SK-N-SH treated with all-trans-retinoic acid at 6 μM for 48 hours (cell line): ENCODE data around the gene CHDH.

Source experiments
- ATAC-seq: fragments of 200-7000 bp; cut with Tn5 transposase; 3 replicates; pipeline ENCODE4 v1.9.1; 2020; ENCODE audit warnings: mild to moderate bottlenecking, moderate library complexity
- ARNTL ChIP-seq: fragments of 450-650 bp; formaldehyde crosslinking; IDR thresholded peaks from 2 replicates; pipeline ENCODE4 v1.5.0; 2020; ENCODE audit warnings: low read depth, mild to moderate bottlenecking, moderate library complexity, borderline replicate concordance
- CSDC2 ChIP-seq: fragments of 250-450 bp; sonication (Bioruptor Pico); IDR thresholded peaks from 2 replicates; pipeline ENCODE4 v1.5.0; 2020; ENCODE audit warnings: mild to moderate bottlenecking, moderate library complexity
- ESRRG ChIP-seq: fragments of 250-450 bp; sonication (Bioruptor Pico); IDR thresholded peaks from 2 replicates; pipeline ENCODE4 v1.6.1; 2021; ENCODE audit warnings: mild to moderate bottlenecking
- GLIS3 ChIP-seq: fragments of 250-450 bp; sonication (Bioruptor Pico); IDR thresholded peaks from 2 replicates; pipeline ENCODE4 v1.5.0; 2020; ENCODE audit warnings: mild to moderate bottlenecking, moderate library complexity
- ISL1 ChIP-seq: fragments of 250-450 bp; sonication (Bioruptor Pico); IDR thresholded peaks from 2 replicates; pipeline ENCODE4 v2.1.2; 2022; ENCODE audit warnings: mild to moderate bottlenecking, moderate library complexity
- OSR1 ChIP-seq: fragments of 250-450 bp; sonication (Bioruptor Pico); IDR thresholded peaks from 2 replicates; pipeline ENCODE4 v1.8.0; 2022; ENCODE audit warnings: moderate library complexity, mild to moderate bottlenecking, inconsistent platforms
- RARB ChIP-seq: fragments of 250-450 bp; sonication (Bioruptor Pico); IDR thresholded peaks from 2 replicates; pipeline ENCODE4 v1.8.0; 2021; ENCODE audit warnings: mild to moderate bottlenecking, moderate library complexity
- TCF4 ChIP-seq: fragments of 250-450 bp; sonication (Bioruptor Pico); IDR thresholded peaks from 2 replicates; pipeline ENCODE4 v1.8.0; 2021; ENCODE audit warnings: mild to moderate bottlenecking, moderate library complexity, borderline replicate concordance
- TOX ChIP-seq: fragments of 250-450 bp; sonication (Bioruptor Pico); IDR thresholded peaks from 2 replicates; pipeline ENCODE4 v1.8.0; 2021; ENCODE audit warnings: mild to moderate bottlenecking, moderate library complexity, borderline replicate concordance
- ZFP3 ChIP-seq: fragments of 250-450 bp; sonication (Bioruptor Pico); IDR thresholded peaks from 2 replicates; pipeline ENCODE4 v1.5.0; 2020; ENCODE audit warnings: mild to moderate bottlenecking, moderate library complexity
- ZFP30 ChIP-seq: fragments of 450-650 bp; formaldehyde crosslinking; IDR thresholded peaks from 2 replicates; pipeline ENCODE4 v1.5.0; 2022; ENCODE audit warnings: mild to moderate bottlenecking, moderate library complexity
- ZNF565 ChIP-seq: fragments of 450-650 bp; formaldehyde crosslinking; conservative IDR thresholded peaks from 2 replicates; pipeline ENCODE4 v1.5.0; 2020; ENCODE audit warnings: low read depth, mild to moderate bottlenecking, moderate library complexity
- ZNF70 ChIP-seq: fragments of 450-650 bp; formaldehyde crosslinking; IDR thresholded peaks from 2 replicates; pipeline ENCODE4 v1.5.0; 2020; ENCODE audit warnings: mild to moderate bottlenecking, moderate library complexity
- ZNF8 ChIP-seq: fragments of 450-650 bp; formaldehyde crosslinking; IDR thresholded peaks from 2 replicates; pipeline ENCODE4 v1.5.0; 2020; ENCODE audit warnings: mild to moderate bottlenecking, moderate library complexity
- TF ChIP-seq, protein P1 (sequence below): fragments of 250-450 bp; sonication (Bioruptor Pico); IDR thresholded peaks from 2 replicates; pipeline ENCODE4 v1.5.0; 2020; ENCODE audit warnings: mild to moderate bottlenecking, moderate library complexity
- TF ChIP-seq, protein P2 (sequence below): fragments of 250-450 bp; sonication (Bioruptor Pico); IDR thresholded peaks from 2 replicates; pipeline ENCODE4 v1.5.1; 2020; ENCODE audit warnings: low read depth, mild to moderate bottlenecking, moderate library complexity
- TF ChIP-seq, protein P3 (sequence below): fragments of 250-450 bp; sonication (Bioruptor Pico); IDR thresholded peaks from 2 replicates; pipeline ENCODE4 v1.5.1; 2021; ENCODE audit warnings: mild to moderate bottlenecking, moderate library complexity
- TF ChIP-seq, protein P4 (sequence below): fragments of 250-450 bp; sonication (Bioruptor Pico); IDR thresholded peaks from 2 replicates; pipeline ENCODE4 v1.8.0; 2021; ENCODE audit warnings: low read depth, mild to moderate bottlenecking, moderate library complexity, borderline replicate concordance
- TF ChIP-seq, protein P5 (sequence below): fragments of 250-450 bp; sonication (Bioruptor Pico); IDR thresholded peaks from 2 replicates; pipeline ENCODE4 v1.8.0; 2020; ENCODE audit warnings: mild to moderate bottlenecking, moderate library complexity, borderline replicate concordance

CHDH gene

DNA sequence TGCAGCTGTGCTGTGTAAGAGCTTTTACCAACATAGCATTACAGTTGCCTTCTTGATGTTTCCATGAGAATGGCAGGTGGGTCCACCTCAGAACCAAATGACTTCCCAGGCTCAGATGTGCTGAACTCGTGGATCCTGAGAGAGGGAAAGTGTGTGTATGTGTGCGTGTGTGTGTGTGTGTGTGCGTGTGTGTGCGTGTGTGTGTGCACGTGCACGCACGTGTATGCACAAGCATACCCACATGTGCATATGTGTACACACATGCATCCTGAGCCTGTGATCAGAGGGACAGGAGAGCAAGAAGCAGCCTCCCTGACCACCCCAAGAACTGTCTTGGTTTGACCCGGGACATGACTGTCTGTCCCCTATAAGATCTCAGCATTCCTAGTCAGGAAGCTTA, 48.1 kb downstream of the CHDH start:
- no peak for ATAC-seq
- TF ChIP-seq ZFP30 (CRISPR knock-in tag) (no peak), ARNTL (CRISPR knock-in tag) (no peak), CSDC2 (CRISPR knock-in tag) (no peak), ZNF8 (CRISPR knock-in tag) (no peak)
- TF ChIP-seq, protein P1, sequence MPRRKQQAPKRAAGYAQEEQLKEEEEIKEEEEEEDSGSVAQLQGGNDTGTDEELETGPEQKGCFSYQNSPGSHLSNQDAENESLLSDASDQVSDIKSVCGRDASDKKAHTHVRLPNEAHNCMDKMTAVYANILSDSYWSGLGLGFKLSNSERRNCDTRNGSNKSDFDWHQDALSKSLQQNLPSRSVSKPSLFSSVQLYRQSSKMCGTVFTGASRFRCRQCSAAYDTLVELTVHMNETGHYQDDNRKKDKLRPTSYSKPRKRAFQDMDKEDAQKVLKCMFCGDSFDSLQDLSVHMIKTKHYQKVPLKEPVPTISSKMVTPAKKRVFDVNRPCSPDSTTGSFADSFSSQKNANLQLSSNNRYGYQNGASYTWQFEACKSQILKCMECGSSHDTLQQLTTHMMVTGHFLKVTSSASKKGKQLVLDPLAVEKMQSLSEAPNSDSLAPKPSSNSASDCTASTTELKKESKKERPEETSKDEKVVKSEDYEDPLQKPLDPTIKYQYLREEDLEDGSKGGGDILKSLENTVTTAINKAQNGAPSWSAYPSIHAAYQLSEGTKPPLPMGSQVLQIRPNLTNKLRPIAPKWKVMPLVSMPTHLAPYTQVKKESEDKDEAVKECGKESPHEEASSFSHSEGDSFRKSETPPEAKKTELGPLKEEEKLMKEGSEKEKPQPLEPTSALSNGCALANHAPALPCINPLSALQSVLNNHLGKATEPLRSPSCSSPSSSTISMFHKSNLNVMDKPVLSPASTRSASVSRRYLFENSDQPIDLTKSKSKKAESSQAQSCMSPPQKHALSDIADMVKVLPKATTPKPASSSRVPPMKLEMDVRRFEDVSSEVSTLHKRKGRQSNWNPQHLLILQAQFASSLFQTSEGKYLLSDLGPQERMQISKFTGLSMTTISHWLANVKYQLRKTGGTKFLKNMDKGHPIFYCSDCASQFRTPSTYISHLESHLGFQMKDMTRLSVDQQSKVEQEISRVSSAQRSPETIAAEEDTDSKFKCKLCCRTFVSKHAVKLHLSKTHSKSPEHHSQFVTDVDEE (CRISPR knock-in tag): no peak

DNA sequence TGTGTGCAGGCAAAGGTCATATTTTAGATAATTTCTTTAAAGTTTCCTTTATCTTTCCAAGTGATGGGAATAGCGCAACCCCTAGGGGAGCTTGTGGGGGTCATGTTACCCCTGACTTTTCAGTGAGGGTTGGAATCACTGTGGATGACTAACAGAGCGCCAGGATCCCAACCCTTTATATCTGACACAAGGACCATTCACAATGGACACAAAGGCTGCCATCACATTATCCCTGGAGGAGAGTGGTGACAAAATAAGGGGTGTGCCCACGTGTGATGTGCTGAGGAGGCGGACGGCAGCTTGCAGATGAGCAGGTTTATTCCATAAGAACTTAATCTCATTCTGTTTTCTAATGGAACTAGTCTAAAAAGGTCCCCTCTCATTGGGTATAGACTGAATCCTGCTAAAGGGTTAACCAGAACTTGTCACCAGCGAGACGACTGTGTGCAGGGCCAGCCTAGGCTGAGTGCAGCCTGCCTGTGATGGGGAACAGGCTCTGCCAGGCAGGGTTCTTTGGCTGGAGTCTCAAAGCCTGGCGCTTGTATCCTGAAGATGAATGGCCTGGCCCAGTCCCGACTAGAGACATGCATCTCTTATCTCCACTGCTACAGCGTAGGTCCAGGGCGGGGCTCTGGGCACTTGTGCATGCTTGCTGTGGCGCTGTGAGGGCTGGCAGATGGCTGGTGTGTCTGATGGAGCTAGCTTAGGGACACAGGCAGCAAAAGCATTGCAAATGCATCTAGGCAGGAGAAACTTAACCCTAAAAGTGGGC, 50.2 kb downstream of the CHDH start:
- TF ChIP-seq, protein P2, sequence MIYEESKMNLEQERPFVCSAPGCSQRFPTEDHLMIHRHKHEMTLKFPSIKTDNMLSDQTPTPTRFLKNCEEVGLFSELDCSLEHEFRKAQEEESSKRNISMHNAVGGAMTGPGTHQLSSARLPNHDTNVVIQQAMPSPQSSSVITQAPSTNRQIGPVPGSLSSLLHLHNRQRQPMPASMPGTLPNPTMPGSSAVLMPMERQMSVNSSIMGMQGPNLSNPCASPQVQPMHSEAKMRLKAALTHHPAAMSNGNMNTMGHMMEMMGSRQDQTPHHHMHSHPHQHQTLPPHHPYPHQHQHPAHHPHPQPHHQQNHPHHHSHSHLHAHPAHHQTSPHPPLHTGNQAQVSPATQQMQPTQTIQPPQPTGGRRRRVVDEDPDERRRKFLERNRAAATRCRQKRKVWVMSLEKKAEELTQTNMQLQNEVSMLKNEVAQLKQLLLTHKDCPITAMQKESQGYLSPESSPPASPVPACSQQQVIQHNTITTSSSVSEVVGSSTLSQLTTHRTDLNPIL: no peak
- peak; percentile 26; the same call in 1 of the 2 replicates for TF ChIP-seq TCF4 (CRISPR knock-in tag)
- TF ChIP-seq, protein P1 (CRISPR knock-in tag): peak; percentile 82
- TF ChIP-seq, protein P3, sequence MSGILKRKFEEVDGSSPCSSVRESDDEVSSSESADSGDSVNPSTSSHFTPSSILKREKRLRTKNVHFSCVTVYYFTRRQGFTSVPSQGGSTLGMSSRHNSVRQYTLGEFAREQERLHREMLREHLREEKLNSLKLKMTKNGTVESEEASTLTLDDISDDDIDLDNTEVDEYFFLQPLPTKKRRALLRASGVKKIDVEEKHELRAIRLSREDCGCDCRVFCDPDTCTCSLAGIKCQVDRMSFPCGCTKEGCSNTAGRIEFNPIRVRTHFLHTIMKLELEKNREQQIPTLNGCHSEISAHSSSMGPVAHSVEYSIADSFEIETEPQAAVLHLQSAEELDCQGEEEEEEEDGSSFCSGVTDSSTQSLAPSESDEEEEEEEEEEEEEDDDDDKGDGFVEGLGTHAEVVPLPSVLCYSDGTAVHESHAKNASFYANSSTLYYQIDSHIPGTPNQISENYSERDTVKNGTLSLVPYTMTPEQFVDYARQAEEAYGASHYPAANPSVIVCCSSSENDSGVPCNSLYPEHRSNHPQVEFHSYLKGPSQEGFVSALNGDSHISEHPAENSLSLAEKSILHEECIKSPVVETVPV (CRISPR knock-in tag): no peak
- no peak for TF ChIP-seq OSR1
- TF ChIP-seq, protein P4, sequence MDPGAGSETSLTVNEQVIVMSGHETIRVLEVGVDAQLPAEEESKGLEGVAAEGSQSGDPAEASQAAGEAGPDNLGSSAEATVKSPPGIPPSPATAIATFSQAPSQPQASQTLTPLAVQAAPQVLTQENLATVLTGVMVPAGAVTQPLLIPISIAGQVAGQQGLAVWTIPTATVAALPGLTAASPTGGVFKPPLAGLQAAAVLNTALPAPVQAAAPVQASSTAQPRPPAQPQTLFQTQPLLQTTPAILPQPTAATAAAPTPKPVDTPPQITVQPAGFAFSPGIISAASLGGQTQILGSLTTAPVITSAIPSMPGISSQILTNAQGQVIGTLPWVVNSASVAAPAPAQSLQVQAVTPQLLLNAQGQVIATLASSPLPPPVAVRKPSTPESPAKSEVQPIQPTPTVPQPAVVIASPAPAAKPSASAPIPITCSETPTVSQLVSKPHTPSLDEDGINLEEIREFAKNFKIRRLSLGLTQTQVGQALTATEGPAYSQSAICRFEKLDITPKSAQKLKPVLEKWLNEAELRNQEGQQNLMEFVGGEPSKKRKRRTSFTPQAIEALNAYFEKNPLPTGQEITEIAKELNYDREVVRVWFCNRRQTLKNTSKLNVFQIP: no peak
- peak; percentile 78 for ATAC-seq

DNA sequence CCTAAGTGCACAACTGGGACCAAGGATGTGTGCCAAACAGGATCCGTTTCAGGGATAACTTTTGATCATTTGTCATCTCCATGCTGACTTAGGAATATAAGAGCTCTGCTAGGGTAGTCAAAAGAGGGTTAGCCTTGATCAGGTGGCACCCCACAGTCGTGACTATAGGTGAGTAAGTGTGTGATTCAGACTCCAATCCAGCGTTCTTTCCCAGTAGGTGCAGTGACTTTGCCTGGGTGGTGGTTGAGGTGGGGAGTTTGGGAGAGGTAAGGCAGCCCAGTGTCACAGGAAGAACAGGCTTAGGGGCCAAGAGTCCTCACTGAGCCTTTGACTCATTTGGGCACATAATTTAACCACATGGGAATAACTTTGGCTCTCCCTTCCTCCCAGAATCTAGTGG, 51.0 kb downstream of the CHDH start:
- no peak for ATAC-seq
- no peak for TF ChIP-seq ZFP30 (CRISPR knock-in tag)
- TF ChIP-seq ZNF70 (CRISPR knock-in tag): no peak

DNA sequence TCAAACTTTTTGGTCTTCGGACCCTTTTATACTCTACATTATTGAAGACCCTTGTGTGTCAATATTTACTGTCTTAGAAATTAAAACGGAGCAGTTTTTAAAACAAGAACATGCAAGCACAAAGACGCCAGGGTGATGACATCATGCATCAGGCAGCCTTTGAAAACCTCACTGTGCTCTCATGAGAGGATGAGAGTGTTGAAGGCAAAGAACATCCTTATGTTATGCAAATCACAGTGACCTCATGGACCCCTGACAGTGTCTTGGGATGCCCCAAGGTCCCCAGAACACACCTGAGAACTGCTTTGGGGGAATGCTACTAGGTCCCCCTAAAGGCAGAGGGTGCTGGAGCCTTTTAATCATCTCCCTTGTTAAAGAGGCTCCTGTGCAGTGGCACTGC, 51.6 kb downstream of the CHDH start:
- no peak for ATAC-seq
- no peak for TF ChIP-seq ZNF8 (CRISPR knock-in tag)
- TF ChIP-seq, protein P2: no peak
- TF ChIP-seq, protein P4: no peak
- TF ChIP-seq, protein P5, sequence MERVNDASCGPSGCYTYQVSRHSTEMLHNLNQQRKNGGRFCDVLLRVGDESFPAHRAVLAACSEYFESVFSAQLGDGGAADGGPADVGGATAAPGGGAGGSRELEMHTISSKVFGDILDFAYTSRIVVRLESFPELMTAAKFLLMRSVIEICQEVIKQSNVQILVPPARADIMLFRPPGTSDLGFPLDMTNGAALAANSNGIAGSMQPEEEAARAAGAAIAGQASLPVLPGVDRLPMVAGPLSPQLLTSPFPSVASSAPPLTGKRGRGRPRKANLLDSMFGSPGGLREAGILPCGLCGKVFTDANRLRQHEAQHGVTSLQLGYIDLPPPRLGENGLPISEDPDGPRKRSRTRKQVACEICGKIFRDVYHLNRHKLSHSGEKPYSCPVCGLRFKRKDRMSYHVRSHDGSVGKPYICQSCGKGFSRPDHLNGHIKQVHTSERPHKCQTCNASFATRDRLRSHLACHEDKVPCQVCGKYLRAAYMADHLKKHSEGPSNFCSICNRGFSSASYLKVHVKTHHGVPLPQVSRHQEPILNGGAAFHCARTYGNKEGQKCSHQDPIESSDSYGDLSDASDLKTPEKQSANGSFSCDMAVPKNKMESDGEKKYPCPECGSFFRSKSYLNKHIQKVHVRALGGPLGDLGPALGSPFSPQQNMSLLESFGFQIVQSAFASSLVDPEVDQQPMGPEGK: no peak
- no peak for TF ChIP-seq ARNTL (CRISPR knock-in tag)
- TF ChIP-seq CSDC2 (CRISPR knock-in tag): no peak
- TF ChIP-seq ISL1 (CRISPR knock-in tag): no peak
- TF ChIP-seq GLIS3 (CRISPR knock-in tag): no peak
- TF ChIP-seq ZFP3 (CRISPR knock-in tag): no peak
- no peak for TF ChIP-seq TCF4 (CRISPR knock-in tag)
- no peak for TF ChIP-seq OSR1
- no peak for TF ChIP-seq RARB
- TF ChIP-seq ZNF565: no peak
- TF ChIP-seq ESRRG: no peak
- no peak for TF ChIP-seq TOX (CRISPR knock-in tag)
